ENCODE measurements around the gene CFAP58. TPM values are rescaled to one million over a fixed set of nuclear protein-coding genes. Genes with fewer than 3 reads are reported as not detected.
"Not testable (repeated sequence)": the region's sequence is repeated elsewhere in the genome, so short reads cannot be mapped to it uniquely, and the experiment has no call there.

CFAP58 gene
- total RNA-seq, 1 donor from 2014 or later: 0.12 TPM

- ATAC-seq: no peak
Measured at GRCh38 chr10:104437226-104437625, 83.6 kb downstream of the CFAP58 start.

DNA sequence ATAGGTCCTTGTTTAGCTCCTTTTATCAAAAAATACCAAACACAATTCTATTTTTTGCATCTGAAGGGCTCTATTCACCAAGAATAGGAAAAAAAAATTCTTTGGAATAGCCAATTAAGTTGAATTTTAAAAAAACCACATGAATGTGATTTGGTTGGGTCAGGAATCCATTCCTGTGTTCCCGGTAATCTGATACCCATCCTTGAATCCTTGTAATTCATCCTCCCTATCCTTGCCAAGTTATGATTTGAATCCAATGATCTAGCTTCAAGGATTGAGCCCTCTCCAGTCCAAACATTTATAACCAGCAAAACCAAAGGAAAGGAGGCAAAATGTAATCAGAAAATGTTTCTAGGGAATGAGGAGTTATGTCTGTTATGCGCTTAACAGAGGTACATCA is 86.6 kb downstream of the CFAP58 start:
- ATAC-seq: no peak

DNA sequence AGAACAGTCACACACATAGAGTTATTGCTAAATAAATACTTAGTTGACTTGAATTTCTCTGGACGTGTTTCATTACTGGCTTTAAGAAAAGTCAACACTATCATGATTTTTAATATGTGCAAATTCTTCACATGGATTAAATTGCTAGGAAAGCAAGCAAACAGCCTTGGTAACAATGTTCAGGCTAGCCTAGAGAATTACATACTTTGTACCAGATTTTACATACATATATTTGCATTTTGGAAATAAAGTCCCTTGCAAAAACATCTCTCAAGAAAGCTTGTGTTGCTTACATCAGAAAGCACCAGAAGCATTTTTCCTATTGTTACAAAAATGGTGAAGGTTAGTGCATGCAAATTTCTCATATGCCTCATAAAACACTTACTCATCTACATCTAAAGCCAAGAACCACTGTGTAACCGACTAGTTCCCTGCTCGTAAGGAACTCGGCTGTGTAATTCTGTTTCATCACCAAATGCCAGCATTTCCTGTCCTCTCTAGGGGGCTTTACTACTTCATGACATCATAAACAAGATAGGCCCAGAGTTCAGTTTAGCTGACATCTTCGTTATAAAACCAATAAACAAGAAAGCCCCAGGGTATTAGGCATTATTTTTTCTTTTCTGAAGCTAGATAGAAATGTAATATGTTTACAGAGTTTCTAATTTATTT is 87.8 kb downstream of the CFAP58 start:
- ATAC-seq: no peak

DNA sequence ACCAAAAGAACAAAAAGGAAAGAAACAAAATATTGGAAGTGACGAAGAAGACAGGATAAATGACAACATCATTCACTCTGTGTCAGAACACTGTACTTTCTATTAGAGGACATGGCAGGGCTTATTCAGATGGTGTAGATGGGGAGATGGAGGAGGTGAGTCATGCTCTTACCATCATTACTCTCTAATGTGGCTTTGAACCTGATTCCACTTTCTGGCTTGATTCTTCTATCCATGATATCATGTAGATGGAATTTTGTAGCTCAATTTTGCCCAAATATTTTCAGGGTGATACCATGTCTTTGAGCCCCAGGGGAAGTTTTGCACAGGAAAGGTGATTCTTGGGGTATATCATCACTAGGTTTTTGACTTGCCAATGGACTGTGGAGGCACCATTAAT is 91.7 kb downstream of the CFAP58 start:
- ATAC-seq: no peak

DNA sequence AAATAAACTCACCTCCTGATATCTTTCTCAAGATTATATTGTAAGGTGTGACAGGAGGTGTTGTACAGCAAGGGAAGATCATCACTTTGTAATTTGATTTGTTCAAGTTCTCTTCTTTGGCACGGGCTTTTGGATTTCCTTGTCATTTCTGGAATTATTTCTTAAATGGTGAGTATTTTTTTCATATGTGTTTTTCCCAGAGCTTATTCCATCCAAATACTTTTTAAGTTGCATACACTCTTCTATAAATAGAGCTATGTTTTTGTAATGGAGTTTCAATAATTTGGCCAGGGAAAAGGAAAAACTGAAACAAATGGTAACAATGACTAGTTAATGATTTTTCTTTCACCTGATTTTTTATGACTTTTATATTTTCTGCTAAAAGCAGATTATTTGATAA is 92.5 kb downstream of the CFAP58 start:
- ATAC-seq: no peak

GRCh38 chr10:104447331-104447730 is 93.7 kb downstream of the CFAP58 start:
- ATAC-seq: no peak

DNA sequence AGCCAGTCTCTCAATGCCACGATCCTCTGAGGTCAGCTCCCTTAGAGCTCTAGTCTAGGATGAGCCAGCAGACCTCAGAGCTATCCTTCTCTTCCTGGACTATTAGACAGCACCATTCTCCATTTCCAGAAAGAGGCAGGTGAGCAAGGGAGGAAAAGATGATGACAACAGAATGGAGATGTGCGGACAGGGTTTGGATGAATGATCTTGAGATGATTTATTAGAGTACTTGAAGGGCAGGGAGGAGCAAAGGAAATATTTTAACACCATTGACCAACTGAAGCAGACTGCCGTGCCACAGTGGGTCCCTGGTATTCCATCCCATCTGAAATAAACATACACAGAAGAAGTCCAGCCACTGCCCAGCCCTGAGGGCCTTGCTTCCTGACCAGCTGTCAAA is 94.3 kb downstream of the CFAP58 start:
- no peak for ATAC-seq

- no peak for ATAC-seq
Measured at GRCh38 chr10:104449391-104449790, 95.8 kb downstream of the CFAP58 start.

GRCh38 chr10:104450490-104450889 is 96.9 kb downstream of the CFAP58 start:
- no peak for ATAC-seq

DNA sequence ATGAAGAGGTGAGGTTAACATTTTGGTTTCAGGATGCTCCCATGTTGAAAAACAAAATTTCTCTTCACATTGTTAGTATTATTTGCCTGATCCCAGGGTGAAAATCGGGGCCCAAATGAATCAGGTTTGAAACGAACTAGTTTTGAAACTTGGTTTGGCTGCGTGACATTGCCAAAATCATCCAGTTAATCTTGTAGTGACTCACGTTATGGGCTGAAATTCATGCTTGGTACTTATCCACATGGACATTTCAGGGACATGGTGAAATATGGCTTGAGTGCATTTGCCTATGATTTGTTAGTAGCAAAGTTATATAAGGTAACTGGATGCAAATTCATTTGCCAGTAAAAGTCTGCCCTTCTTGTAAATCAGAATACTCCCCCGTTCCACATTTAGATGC is 97.3 kb downstream of the CFAP58 start:
- no peak for ATAC-seq

GRCh38 chr10:104452977-104453376 is 99.3 kb downstream of the CFAP58 start:
- ATAC-seq: no peak

DNA sequence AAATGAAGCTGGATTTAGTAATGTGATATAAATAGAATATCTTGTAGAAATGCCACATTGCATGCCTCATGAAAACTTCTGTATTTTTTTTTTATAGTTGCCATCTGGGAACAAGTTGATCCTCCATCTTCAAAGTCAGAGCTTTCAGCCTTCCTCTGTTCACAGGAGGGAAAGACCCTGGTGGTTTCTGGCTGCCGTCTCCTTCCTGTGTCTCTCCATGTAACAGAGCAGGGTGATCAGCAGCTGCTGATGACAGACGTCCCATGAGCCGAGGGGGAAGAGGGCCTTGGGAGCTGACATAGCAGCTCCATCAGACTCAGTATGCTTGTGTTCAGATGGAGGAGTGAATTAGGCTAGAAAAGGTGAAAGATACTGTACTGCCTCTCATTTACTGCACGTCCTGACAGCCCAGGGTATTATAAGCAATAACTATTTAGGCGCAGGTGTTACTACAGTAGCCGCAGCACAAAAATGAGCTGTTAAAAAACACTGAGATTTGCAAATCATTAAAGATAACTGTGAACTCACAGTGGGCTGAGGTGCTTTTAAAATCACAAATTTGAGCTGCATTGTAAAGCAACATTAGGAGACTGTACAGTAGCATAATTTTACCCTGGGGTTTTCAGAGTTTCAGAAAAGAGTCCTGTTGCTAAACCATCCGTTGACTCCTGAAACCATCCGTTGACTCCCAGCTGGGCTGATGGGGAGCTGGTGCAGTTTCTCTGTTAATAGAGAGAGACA is 103.3 kb downstream of the CFAP58 start:
- no peak for ATAC-seq

- no peak for ATAC-seq
Measured at GRCh38 chr10:104457543-104457828, 103.9 kb downstream of the CFAP58 start.

DNA sequence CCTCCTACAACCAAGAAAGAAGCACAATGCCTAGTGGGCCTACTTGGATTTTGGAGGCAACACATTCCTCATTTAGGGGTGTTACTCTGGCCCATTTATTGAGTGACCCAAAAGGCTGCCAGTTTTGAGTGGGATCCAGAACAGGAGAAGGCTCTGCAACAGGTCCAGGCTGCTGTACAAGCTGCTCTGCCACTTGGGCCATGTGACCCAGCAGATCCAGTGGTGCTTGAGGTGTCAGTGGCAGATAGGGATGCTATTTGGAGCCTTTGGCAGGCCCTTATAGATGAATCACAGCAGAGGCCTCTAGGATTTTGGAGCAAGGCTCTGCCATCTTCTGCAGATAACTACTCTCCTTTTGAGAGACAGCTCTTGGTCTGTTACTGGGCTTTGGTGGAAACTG is 111.9 kb downstream of the CFAP58 start:
- ATAC-seq: not testable (repeated sequence)

- ATAC-seq: not testable (repeated sequence)
Measured at GRCh38 chr10:104468818-104469217, 115.2 kb downstream of the CFAP58 start.

GRCh38 chr10:104472505-104472904 is 118.9 kb downstream of the CFAP58 start:
- ATAC-seq: no peak

DNA sequence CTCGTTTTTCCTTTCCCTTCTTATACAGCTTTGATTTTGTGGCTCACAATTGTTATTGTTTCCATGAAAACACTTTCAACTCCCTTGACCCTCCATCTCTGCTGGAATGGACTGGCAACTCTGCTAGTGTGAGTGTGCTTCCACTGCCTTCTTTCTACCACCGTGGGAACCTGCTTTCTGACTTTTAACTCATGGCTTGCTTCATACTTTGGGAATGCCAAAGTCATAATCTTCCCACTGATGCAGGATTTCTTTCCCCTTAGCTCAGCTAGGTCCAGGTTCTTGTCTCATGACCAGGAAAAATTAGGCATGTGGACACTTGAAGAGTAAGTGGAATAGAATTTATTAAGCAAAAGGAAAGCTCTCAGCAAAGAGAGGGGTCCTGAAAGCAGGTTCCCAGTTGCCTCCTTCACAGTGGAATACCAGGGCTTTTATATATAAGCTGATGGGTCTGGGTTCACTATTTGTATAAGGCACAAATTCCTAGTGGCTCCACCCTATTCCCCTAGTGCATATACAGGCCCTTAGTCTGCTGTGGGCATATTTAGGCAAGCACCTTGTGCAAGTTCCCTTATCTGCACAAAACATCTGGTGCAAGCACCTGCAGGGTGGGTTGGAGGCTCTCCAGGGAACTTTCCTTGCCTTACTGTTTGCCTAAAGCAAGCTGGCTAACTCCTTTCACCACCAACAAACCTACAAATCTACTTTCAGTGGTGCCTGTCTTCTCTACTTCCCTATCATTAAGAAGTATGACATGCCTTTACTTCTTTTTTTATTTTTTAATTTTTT is 119.5 kb downstream of the CFAP58 start:
- ATAC-seq: no peak

- ATAC-seq: no peak
Measured at GRCh38 chr10:104478380-104478779, 124.7 kb downstream of the CFAP58 start.

DNA sequence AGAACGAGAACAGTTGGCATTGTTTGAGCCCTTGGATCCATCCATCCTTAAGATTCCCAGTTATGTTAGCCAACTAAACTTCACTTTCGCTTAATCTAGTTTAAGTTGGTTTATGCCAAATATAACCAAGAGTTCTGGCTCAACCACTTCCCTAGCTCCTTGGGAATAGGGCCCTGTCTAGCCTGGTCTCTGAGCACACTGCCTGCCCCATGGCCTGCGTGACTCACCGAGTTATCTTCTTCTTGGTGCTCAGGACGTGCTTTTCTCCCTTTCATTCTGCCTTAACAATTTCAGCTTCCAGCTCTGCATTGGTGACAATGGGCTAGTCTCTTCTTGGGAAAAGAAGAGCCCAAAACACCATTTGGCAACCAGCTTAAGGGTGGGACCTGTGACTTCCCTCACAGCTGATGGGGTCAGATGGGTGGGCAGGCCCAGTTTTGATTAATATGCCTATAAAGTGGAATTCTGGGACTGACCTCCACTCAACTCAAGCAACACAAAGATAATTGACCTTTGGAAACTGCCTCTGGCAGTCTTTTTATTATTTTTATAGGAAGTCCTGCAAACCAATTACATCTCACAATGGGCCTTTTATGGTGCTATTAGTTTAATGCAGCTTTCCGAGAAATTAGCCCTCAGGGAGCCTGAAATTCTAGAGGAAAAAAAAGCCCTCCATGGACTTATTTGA is 126.4 kb downstream of the CFAP58 start:
- no peak for ATAC-seq

- no peak for ATAC-seq
Measured at GRCh38 chr10:104480797-104481196, 127.2 kb downstream of the CFAP58 start.

GRCh38 chr10:104483582-104483981 is 129.9 kb downstream of the CFAP58 start:
- ATAC-seq: no peak

DNA sequence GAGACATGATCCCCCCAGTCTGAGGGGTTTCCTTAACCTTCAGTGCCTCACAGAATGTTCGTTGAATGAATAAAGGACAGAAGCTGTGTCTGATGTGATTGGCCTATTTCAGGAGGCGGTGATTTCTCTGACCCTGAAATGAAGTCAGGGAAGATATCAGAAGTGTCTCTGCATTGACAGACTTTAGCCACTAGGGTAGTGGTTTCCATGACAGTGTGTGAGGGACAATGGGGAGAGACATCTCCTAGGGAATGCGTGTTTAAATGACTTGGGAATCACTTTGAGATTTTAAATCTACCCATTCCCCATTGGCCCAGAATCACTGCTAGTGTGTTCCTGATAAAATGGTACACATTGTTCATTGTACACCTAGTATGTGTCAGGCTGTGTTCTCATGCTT is 132.0 kb downstream of the CFAP58 start:
- no peak for ATAC-seq

DNA sequence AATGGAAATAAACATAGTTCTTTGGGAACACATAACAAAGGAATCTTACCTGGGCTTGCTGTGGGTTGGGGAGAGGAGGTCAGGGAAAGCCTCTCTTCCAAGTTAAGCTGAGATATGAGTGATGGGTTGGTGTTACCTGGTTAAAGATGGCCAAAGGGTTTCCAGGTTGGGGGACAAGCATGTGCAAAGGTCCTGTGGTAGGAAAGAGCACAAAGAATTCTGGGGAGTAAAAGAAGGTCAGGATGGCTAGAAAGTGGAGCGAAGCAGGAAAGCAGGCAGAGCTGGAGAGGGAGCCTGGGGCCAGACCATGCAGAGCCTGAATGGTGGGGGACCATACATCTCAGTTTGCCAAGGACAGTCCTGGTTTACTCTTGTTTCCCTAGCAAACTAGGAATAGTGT is 133.2 kb downstream of the CFAP58 start:
- no peak for ATAC-seq
